Activated CD4-positive, alpha-beta memory T cell treated with anti-CD3 and anti-CD28 coated beads, Interleukin-2, amount 10 ng/mL, durations not matched to agents 7 days and 5 days (primary cell): ENCODE results near the gene POLR2C. TPM values are rescaled to one million over a fixed set of nuclear protein-coding genes. Genes with fewer than 3 reads are reported as not detected.

ENCODE experiments used
- CTCF ChIA-PET: fragments of 350-600 bp; sonication (Branson Sonifier 250); formaldehyde crosslinking; loops from one replicate; lab custom pipeline; 2021; ENCODE audit warnings: antibody characterized with exemption, inconsistent platforms; lab: Charles Lee
- POLR2A ChIA-PET: fragments of 350-600 bp; sonication (Branson Sonifier 250); formaldehyde crosslinking; loops from one replicate; lab custom pipeline; 2021; ENCODE audit warnings: antibody characterized with exemption; lab: Charles Lee
- DNase-seq: peaks from one replicate; pipeline ENCODE4 v3.0.0-alpha.2; 2020
- H3K27ac Mint-ChIP-seq: one replicate; pipeline ENCODE4 v1.8.0; 2021; ENCODE audit warnings: mild to moderate bottlenecking, mixed read lengths
- H3K27me3 Mint-ChIP-seq: one replicate; pipeline ENCODE4 v1.8.0; 2021; ENCODE audit warnings: mixed read lengths
- H3K36me3 Mint-ChIP-seq: one replicate; pipeline ENCODE4 v1.8.0; 2021; ENCODE audit warnings: low read depth, mixed read lengths
- H3K4me1 Mint-ChIP-seq: one replicate; pipeline ENCODE4 v1.8.0; 2021; ENCODE audit warnings: mixed read lengths
- H3K4me3 Mint-ChIP-seq: one replicate; pipeline ENCODE4 v1.8.0; 2021; ENCODE audit warnings: mild to moderate bottlenecking, mixed read lengths
- H3K9me3 Mint-ChIP-seq: one replicate; pipeline ENCODE4 v1.8.0; 2021; ENCODE audit warnings: mixed read lengths
- total RNA-seq, 2 experiments: library from RNA; stranded (reverse); gene quantifications; one replicate each; pipeline ENCODE4 v1.2.3, GENCODE V29; 2021

The POLR2C gene
- total RNA-seq, 2 experiments from 2014 or later: 47.8 to 48.8 TPM

- no peaks in the 10 kb centered on the region for H3K27me3 Mint-ChIP-seq
- no peak overlapping the region for H3K27ac Mint-ChIP-seq
- no peaks in the 10 kb centered on the region for H3K36me3 Mint-ChIP-seq
- peak; percentile 27 for DNase-seq
- POLR2A ChIA-PET: interaction anchor here (1.0 kb wide), 1 partner anchor 30 kb away, joined by 3 read pairs; no protein-coding TSS in a partner anchor
- H3K4me1 Mint-ChIP-seq: peaks cover 11% of the 10 kb centered on the region
- CTCF ChIA-PET: interaction anchor here (0.7 kb wide), 1 partner anchor 157 kb away, joined by 3 read pairs; no protein-coding TSS in a partner anchor
- H3K4me3 Mint-ChIP-seq: no peak overlapping the region
- H3K9me3 Mint-ChIP-seq: no peaks in the 10 kb centered on the region
These were observed 38.2 kb downstream of the POLR2C start for GRCh38 chr16:57500578-57501111.

GRCh38 chr16:57501492-57501891, 39.0 kb downstream of the POLR2C start:
- peaks cover 11% of the 10 kb centered on the region for H3K4me1 Mint-ChIP-seq
- H3K36me3 Mint-ChIP-seq: no peaks in the 10 kb centered on the region
- ChIA-PET CTCF (no interaction called here), POLR2A (interaction anchor here (1.0 kb wide), 1 partner anchor 29 kb away, joined by 3 read pairs; no protein-coding TSS in a partner anchor)
- H3K27ac Mint-ChIP-seq: no peak overlapping the region
- H3K4me3 Mint-ChIP-seq: no peak overlapping the region
- no peaks in the 10 kb centered on the region for H3K9me3 Mint-ChIP-seq
- H3K27me3 Mint-ChIP-seq: no peaks in the 10 kb centered on the region
- DNase-seq: no peak

- H3K9me3 Mint-ChIP-seq: no peaks in the 10 kb centered on the region
- H3K4me3 Mint-ChIP-seq: no peak overlapping the region
- H3K36me3 Mint-ChIP-seq: no peaks in the 10 kb centered on the region
- ChIA-PET CTCF (no interaction called here), POLR2A (interaction anchor here (1.1 kb wide), 1 partner anchor 55 kb away, joined by 3 read pairs; the partner anchor contains the start of genes CIAPIN1 and COQ9)
- H3K4me1 Mint-ChIP-seq: peaks cover 11% of the 10 kb centered on the region
- H3K27ac Mint-ChIP-seq: no peak overlapping the region
- no peaks in the 10 kb centered on the region for H3K27me3 Mint-ChIP-seq
- no peak for DNase-seq
These were observed 39.7 kb downstream of the POLR2C start for GRCh38 chr16:57502048-57502775.

- H3K9me3 Mint-ChIP-seq: no peaks in the 10 kb centered on the region
- H3K36me3 Mint-ChIP-seq: no peaks in the 10 kb centered on the region
- CTCF ChIA-PET: no interaction called here
- H3K4me1 Mint-ChIP-seq: peaks cover 11% of the 10 kb centered on the region
- H3K27ac Mint-ChIP-seq: no peak overlapping the region
- POLR2A ChIA-PET: no interaction called here
- no peaks in the 10 kb centered on the region for H3K27me3 Mint-ChIP-seq
- DNase-seq: no peak
- no peak overlapping the region for H3K4me3 Mint-ChIP-seq
These were observed 40.9 kb downstream of the POLR2C start for GRCh38 chr16:57503366-57503765.

GRCh38 chr16:57504001-57504400, 41.5 kb downstream of the POLR2C start:
- no peak for DNase-seq
- Mint-ChIP-seq H3K27ac (no peak overlapping the region), H3K27me3 (no peaks in the 10 kb centered on the region), H3K36me3 (no peaks in the 10 kb centered on the region), H3K4me1 (peaks cover 11% of the 10 kb centered on the region), H3K4me3 (no peak overlapping the region), H3K9me3 (no peaks in the 10 kb centered on the region)
- CTCF ChIA-PET: interaction anchor here (0.8 kb wide), 1 partner anchor 16 kb away, joined by 4 read pairs; no protein-coding TSS in a partner anchor
- POLR2A ChIA-PET: no interaction called here

- H3K27ac Mint-ChIP-seq: no peak overlapping the region
- H3K4me1 Mint-ChIP-seq: peaks cover 11% of the 10 kb centered on the region
- no peak for DNase-seq
- H3K27me3 Mint-ChIP-seq: no peaks in the 10 kb centered on the region
- H3K36me3 Mint-ChIP-seq: no peaks in the 10 kb centered on the region
- ChIA-PET CTCF (interaction anchor here (0.8 kb wide), 1 partner anchor 16 kb away, joined by 4 read pairs; no protein-coding TSS in a partner anchor), POLR2A (no interaction called here)
- no peak overlapping the region for H3K4me3 Mint-ChIP-seq
- no peaks in the 10 kb centered on the region for H3K9me3 Mint-ChIP-seq
These were observed 42.0 kb downstream of the POLR2C start for GRCh38 chr16:57504491-57504890.

- H3K27ac Mint-ChIP-seq: no peak overlapping the region
- no peak for DNase-seq
- H3K4me3 Mint-ChIP-seq: no peak overlapping the region
- H3K4me1 Mint-ChIP-seq: peaks cover 11% of the 10 kb centered on the region
- no peaks in the 10 kb centered on the region for H3K27me3 Mint-ChIP-seq
- H3K9me3 Mint-ChIP-seq: no peaks in the 10 kb centered on the region
- H3K36me3 Mint-ChIP-seq: no peaks in the 10 kb centered on the region
- ChIA-PET POLR2A (no interaction called here), CTCF (no interaction called here)
These were observed 42.7 kb downstream of the POLR2C start for GRCh38 chr16:57505169-57505568.

- Mint-ChIP-seq H3K4me1 (no peaks in the 10 kb centered on the region), H3K9me3 (no peaks in the 10 kb centered on the region), H3K36me3 (no peaks in the 10 kb centered on the region), H3K27ac (no peak overlapping the region), H3K4me3 (no peak overlapping the region), H3K27me3 (no peaks in the 10 kb centered on the region)
- no peak for DNase-seq
- POLR2A ChIA-PET: no interaction called here
- CTCF ChIA-PET: interaction anchor here (1.4 kb wide), 1 partner anchor 13 kb away, joined by 3 read pairs; no protein-coding TSS in a partner anchor
These were observed 44.9 kb downstream of the POLR2C start for GRCh38 chr16:57507136-57508034.

- Mint-ChIP-seq H3K27me3 (no peaks in the 10 kb centered on the region), H3K4me3 (no peak overlapping the region), H3K9me3 (no peaks in the 10 kb centered on the region), H3K4me1 (no peaks in the 10 kb centered on the region), H3K36me3 (no peaks in the 10 kb centered on the region), H3K27ac (no peak overlapping the region)
- ChIA-PET POLR2A (no interaction called here), CTCF (no interaction called here)
- DNase-seq: no peak
These were observed 45.6 kb downstream of the POLR2C start for GRCh38 chr16:57508035-57508425.

GRCh38 chr16:57509231-57509923, 46.9 kb downstream of the POLR2C start:
- no peak for DNase-seq
- POLR2A ChIA-PET: interaction anchor here (0.8 kb wide), 1 partner anchor 23 kb away, joined by 3 read pairs; the partner anchor contains the start of gene DOK4
- Mint-ChIP-seq H3K4me1 (no peaks in the 10 kb centered on the region), H3K9me3 (no peaks in the 10 kb centered on the region), H3K36me3 (no peaks in the 10 kb centered on the region), H3K27ac (no peak overlapping the region), H3K27me3 (no peaks in the 10 kb centered on the region), H3K4me3 (no peak overlapping the region)
- CTCF ChIA-PET: interaction anchor here (1.1 to 2.9 kb wide), 2 partner anchors 9 to 11 kb away, joined by 3 to 9 read pairs; no protein-coding TSS in a partner anchor

GRCh38 chr16:57510016-57510871, 47.8 kb downstream of the POLR2C start:
- DNase-seq: no peak
- POLR2A ChIA-PET: interaction anchor here (0.6 to 0.8 kb wide), 3 partner anchors 8 to 24 kb away, joined by 3 read pairs; partner anchors contain the start of gene DOK4
- Mint-ChIP-seq H3K36me3 (no peaks in the 10 kb centered on the region), H3K4me1 (no peaks in the 10 kb centered on the region), H3K4me3 (no peak overlapping the region), H3K9me3 (no peaks in the 10 kb centered on the region), H3K27me3 (no peaks in the 10 kb centered on the region), H3K27ac (no peak overlapping the region)
- CTCF ChIA-PET: interaction anchor here (1.1 to 2.9 kb wide), 2 partner anchors 8 to 10 kb away, joined by 3 to 9 read pairs; no protein-coding TSS in a partner anchor
